ENCODE results near the gene CRTC1.

CRTC1 gene

GRCh38 chr19:18737954-18738351, 54.5 kb downstream of the CRTC1 start:
- no CpG with 5 or more reads among the region's 1 CpG for WGBS (ENCODE audit: insufficient coverage, insufficient read length)
- no peaks in the 10 kb centered on the region; the same call in 1 of the 2 replicates for H3K4me1 ChIP-seq (ENCODE audit: control insufficient read depth, insufficient read depth, low read length)

GRCh38 chr19:18738961-18739690, 55.6 kb downstream of the CRTC1 start:
- Histone ChIP-seq H3K27me3 (ENCODE audit: control insufficient read depth, insufficient read depth, low read length) (no peaks in the 10 kb centered on the region), H3K36me3 (ENCODE audit: control insufficient read depth, insufficient read depth, low read length) (no peaks in the 10 kb centered on the region; the same call in 1 of the 2 replicates), H3K27ac (ENCODE audit: low read length) (no peak overlapping the region), H3K4me3 (ENCODE audit: low read length) (no peak overlapping the region), H3K9me3 (ENCODE audit: control insufficient read depth, insufficient read depth, low read length) (no peaks in the 10 kb centered on the region), H3K4me1 (ENCODE audit: control insufficient read depth, insufficient read depth, low read length) (no peaks in the 10 kb centered on the region; the same call in 1 of the 2 replicates)
- DNase-seq (ENCODE audit: low read depth, low spot score) = no peak
- no CpG with 5 or more reads among the region's 20 CpGs for WGBS (ENCODE audit: insufficient coverage, insufficient read length)

More at GRCh38 chr19:18737954-18738351, 54.5 kb downstream of the CRTC1 start:
- H3K27ac ChIP-seq (ENCODE audit: low read length) = no peak overlapping the region
- no peak for DNase-seq (ENCODE audit: low read depth, low spot score)
- H3K36me3 ChIP-seq (ENCODE audit: control insufficient read depth, insufficient read depth, low read length) = no peaks in the 10 kb centered on the region; the same call in 1 of the 2 replicates
- no peak overlapping the region for H3K4me3 ChIP-seq (ENCODE audit: low read length)
- no peaks in the 10 kb centered on the region for H3K27me3 ChIP-seq (ENCODE audit: control insufficient read depth, insufficient read depth, low read length)
- no peaks in the 10 kb centered on the region for H3K9me3 ChIP-seq (ENCODE audit: control insufficient read depth, insufficient read depth, low read length)

- Histone ChIP-seq H3K27me3 (ENCODE audit: control insufficient read depth, insufficient read depth, low read length) (no peaks in the 10 kb centered on the region), H3K4me1 (ENCODE audit: control insufficient read depth, insufficient read depth, low read length) (no peaks in the 10 kb centered on the region; the same call in 1 of the 2 replicates), H3K36me3 (ENCODE audit: control insufficient read depth, insufficient read depth, low read length) (no peaks in the 10 kb centered on the region; the same call in 1 of the 2 replicates), H3K9me3 (ENCODE audit: control insufficient read depth, insufficient read depth, low read length) (no peaks in the 10 kb centered on the region), H3K27ac (ENCODE audit: low read length) (no peak overlapping the region), H3K4me3 (ENCODE audit: low read length) (no peak overlapping the region)
- DNase-seq (ENCODE audit: low read depth, low spot score) = no peak
- no CpG with 5 or more reads among the region's 27 CpGs for WGBS (ENCODE audit: insufficient coverage, insufficient read length)
Observed at GRCh38 chr19:18741124-18742121, 57.9 kb downstream of the CRTC1 start.

DNA sequence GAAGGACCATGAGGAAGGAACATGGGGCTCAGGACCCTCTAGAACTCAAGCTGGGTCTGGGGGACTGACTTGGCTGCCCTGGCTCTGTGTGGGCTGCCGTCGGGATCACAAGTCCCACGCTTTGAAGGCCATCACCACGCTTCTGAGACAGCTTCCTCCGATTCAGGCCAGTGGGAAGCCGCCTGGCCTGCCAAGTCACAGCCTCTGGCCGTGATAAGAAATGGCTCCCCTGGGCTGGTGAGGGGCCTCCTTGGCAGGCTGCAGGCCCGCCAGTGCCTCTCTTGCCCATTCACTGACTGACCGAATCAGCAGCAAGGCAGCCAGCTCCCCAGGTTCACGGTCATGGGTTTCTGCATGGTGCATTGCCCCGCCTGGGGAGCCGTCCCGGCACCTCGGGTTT, 58.8 kb downstream of the CRTC1 start:
- DNase-seq (ENCODE audit: low read depth, low spot score) = no peak
- Histone ChIP-seq H3K9me3 (ENCODE audit: control insufficient read depth, insufficient read depth, low read length) (no peaks in the 10 kb centered on the region), H3K4me3 (ENCODE audit: low read length) (no peak overlapping the region), H3K36me3 (ENCODE audit: control insufficient read depth, insufficient read depth, low read length) (no peaks in the 10 kb centered on the region; the same call in 1 of the 2 replicates), H3K27ac (ENCODE audit: low read length) (no peak overlapping the region), H3K27me3 (ENCODE audit: control insufficient read depth, insufficient read depth, low read length) (no peaks in the 10 kb centered on the region), H3K4me1 (ENCODE audit: control insufficient read depth, insufficient read depth, low read length) (peaks cover 3% of the 10 kb centered on the region)
- WGBS (ENCODE audit: insufficient coverage, insufficient read length) = no CpG with 5 or more reads among the region's 14 CpGs

GRCh38 chr19:18742838-18743783, 59.6 kb downstream of the CRTC1 start:
- H3K4me1 ChIP-seq (ENCODE audit: control insufficient read depth, insufficient read depth, low read length) = peaks cover 3% of the 10 kb centered on the region
- H3K27ac ChIP-seq (ENCODE audit: low read length) = no peak overlapping the region
- no peaks in the 10 kb centered on the region for H3K27me3 ChIP-seq (ENCODE audit: control insufficient read depth, insufficient read depth, low read length)
- no peak for DNase-seq (ENCODE audit: low read depth, low spot score)
- no CpG with 5 or more reads among the region's 38 CpGs for WGBS (ENCODE audit: insufficient coverage, insufficient read length)
- no peak overlapping the region for H3K4me3 ChIP-seq (ENCODE audit: low read length)
- H3K36me3 ChIP-seq (ENCODE audit: control insufficient read depth, insufficient read depth, low read length) = no peaks in the 10 kb centered on the region; the same call in 1 of the 2 replicates
- no peaks in the 10 kb centered on the region for H3K9me3 ChIP-seq (ENCODE audit: control insufficient read depth, insufficient read depth, low read length)

GRCh38 chr19:18743784-18744418, 60.4 kb downstream of the CRTC1 start:
- WGBS (ENCODE audit: insufficient coverage, insufficient read length) = no CpG with 5 or more reads among the region's 36 CpGs
- H3K9me3 ChIP-seq (ENCODE audit: control insufficient read depth, insufficient read depth, low read length) = no peaks in the 10 kb centered on the region
- peaks cover 3% of the 10 kb centered on the region for H3K4me1 ChIP-seq (ENCODE audit: control insufficient read depth, insufficient read depth, low read length)
- no peak for DNase-seq (ENCODE audit: low read depth, low spot score)
- no peaks in the 10 kb centered on the region; the same call in 1 of the 2 replicates for H3K36me3 ChIP-seq (ENCODE audit: control insufficient read depth, insufficient read depth, low read length)
- no peak overlapping the region for H3K4me3 ChIP-seq (ENCODE audit: low read length)
- no peak overlapping the region for H3K27ac ChIP-seq (ENCODE audit: low read length)
- H3K27me3 ChIP-seq (ENCODE audit: control insufficient read depth, insufficient read depth, low read length) = no peaks in the 10 kb centered on the region

DNA sequence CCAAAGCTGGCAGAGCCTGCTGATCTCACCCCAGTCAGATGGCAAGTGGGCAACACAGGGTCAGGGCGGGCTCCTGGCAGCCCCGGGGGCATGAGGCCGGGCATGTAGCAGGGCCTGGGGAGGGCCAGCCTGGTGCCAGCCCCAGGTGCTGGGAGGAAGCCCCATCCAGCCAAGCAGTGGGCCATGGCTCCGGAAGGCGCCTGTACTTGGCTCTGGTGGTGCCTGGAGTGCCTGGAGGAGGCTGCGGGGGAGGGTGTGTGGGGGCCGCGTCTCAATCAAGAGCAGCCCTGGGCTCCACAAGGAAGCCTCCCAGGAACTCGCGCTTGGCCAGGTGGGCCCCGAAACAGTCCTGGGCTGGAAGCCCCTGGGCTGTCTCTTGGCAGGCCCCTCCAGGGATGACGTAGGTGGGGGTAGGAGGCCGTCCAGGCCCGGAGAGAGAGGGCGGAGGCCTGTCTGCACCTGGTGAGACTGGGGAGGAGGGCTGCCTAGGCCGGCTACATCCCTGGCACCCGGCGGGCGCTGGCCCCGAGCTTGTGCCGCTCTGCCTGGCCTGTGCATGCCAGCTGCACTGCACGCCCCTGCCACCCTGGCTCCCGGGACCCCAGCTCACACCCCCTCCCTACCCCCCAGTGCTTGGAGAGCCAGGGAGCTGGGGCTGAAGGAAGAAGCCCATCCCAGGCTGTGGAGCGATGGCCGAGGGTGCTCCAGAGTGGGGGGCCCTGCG, 61.7 kb downstream of the CRTC1 start:
- no peaks in the 10 kb centered on the region; the same call in 1 of the 2 replicates for H3K36me3 ChIP-seq (ENCODE audit: control insufficient read depth, insufficient read depth, low read length)
- H3K27ac ChIP-seq (ENCODE audit: low read length) = no peak overlapping the region
- H3K27me3 ChIP-seq (ENCODE audit: control insufficient read depth, insufficient read depth, low read length) = no peaks in the 10 kb centered on the region
- DNase-seq (ENCODE audit: low read depth, low spot score) = no peak
- peaks cover 3% of the 10 kb centered on the region for H3K4me1 ChIP-seq (ENCODE audit: control insufficient read depth, insufficient read depth, low read length)
- WGBS (ENCODE audit: insufficient coverage, insufficient read length) = no CpG with 5 or more reads among the region's 26 CpGs
- no peaks in the 10 kb centered on the region for H3K9me3 ChIP-seq (ENCODE audit: control insufficient read depth, insufficient read depth, low read length)
- no peak overlapping the region for H3K4me3 ChIP-seq (ENCODE audit: low read length)

GRCh38 chr19:18745931-18746330, 62.5 kb downstream of the CRTC1 start:
- peaks cover 3% of the 10 kb centered on the region for H3K4me1 ChIP-seq (ENCODE audit: control insufficient read depth, insufficient read depth, low read length)
- no peaks in the 10 kb centered on the region for H3K9me3 ChIP-seq (ENCODE audit: control insufficient read depth, insufficient read depth, low read length)
- H3K4me3 ChIP-seq (ENCODE audit: low read length) = no peak overlapping the region
- WGBS (ENCODE audit: insufficient coverage, insufficient read length) = no CpG with 5 or more reads among the region's 5 CpGs
- H3K27me3 ChIP-seq (ENCODE audit: control insufficient read depth, insufficient read depth, low read length) = no peaks in the 10 kb centered on the region
- no peaks in the 10 kb centered on the region; the same call in 1 of the 2 replicates for H3K36me3 ChIP-seq (ENCODE audit: control insufficient read depth, insufficient read depth, low read length)
- DNase-seq (ENCODE audit: low read depth, low spot score) = no peak
- H3K27ac ChIP-seq (ENCODE audit: low read length) = no peak overlapping the region

Measured in iPS DF 6.9 (cell line).